Measurements from ENCODE around the gene DHX34.

DHX34 gene

GRCh38 chr19:47313754-47314295, 35.3 kb upstream of the DHX34 start:
- no peak overlapping the region for H3K27ac ChIP-seq (ENCODE audit: low read length)
- no peak overlapping the region for H3K4me3 ChIP-seq (ENCODE audit: low read length)
- H3K9ac ChIP-seq (ENCODE audit: low read length): no peak overlapping the region
- H3K36me3 ChIP-seq (ENCODE audit: control insufficient read depth, low read depth, low read length): no peaks in the 10 kb centered on the region
- H3K4me1 ChIP-seq (ENCODE audit: control insufficient read depth, low read depth, low read length): no peaks in the 10 kb centered on the region
- H3K27me3 ChIP-seq (ENCODE audit: control insufficient read depth, insufficient read depth, low read length): no peaks in the 10 kb centered on the region
- no peaks in the 10 kb centered on the region for H3K9me3 ChIP-seq (ENCODE audit: control insufficient read depth, low read depth, low read length)

- Histone ChIP-seq H3K4me3 (ENCODE audit: low read length) (no peak overlapping the region), H3K36me3 (ENCODE audit: control insufficient read depth, low read depth, low read length) (no peaks in the 10 kb centered on the region), H3K27ac (ENCODE audit: low read length) (no peak overlapping the region), H3K9me3 (ENCODE audit: control insufficient read depth, low read depth, low read length) (no peaks in the 10 kb centered on the region), H3K4me1 (ENCODE audit: control insufficient read depth, low read depth, low read length) (no peaks in the 10 kb centered on the region), H3K9ac (ENCODE audit: low read length) (no peak overlapping the region), H3K27me3 (ENCODE audit: control insufficient read depth, insufficient read depth, low read length) (no peaks in the 10 kb centered on the region)
These were observed 33.8 kb upstream of the DHX34 start for GRCh38 chr19:47315125-47315821.

GRCh38 chr19:47316513-47316912, 32.6 kb upstream of the DHX34 start:
- Histone ChIP-seq H3K4me3 (ENCODE audit: low read length) (no peak overlapping the region), H3K9ac (ENCODE audit: low read length) (no peak overlapping the region), H3K9me3 (ENCODE audit: control insufficient read depth, low read depth, low read length) (no peaks in the 10 kb centered on the region), H3K4me1 (ENCODE audit: control insufficient read depth, low read depth, low read length) (no peaks in the 10 kb centered on the region), H3K27me3 (ENCODE audit: control insufficient read depth, insufficient read depth, low read length) (no peaks in the 10 kb centered on the region), H3K27ac (ENCODE audit: low read length) (no peak overlapping the region), H3K36me3 (ENCODE audit: control insufficient read depth, low read depth, low read length) (no peaks in the 10 kb centered on the region)

GRCh38 chr19:47319923-47320871, 28.9 kb upstream of the DHX34 start:
- H3K27me3 ChIP-seq (ENCODE audit: control insufficient read depth, insufficient read depth, low read length): no peaks in the 10 kb centered on the region
- H3K4me1 ChIP-seq (ENCODE audit: control insufficient read depth, low read depth, low read length): no peaks in the 10 kb centered on the region
- H3K4me3 ChIP-seq (ENCODE audit: low read length): no peak overlapping the region
- H3K27ac ChIP-seq (ENCODE audit: low read length): no peak overlapping the region
- H3K9me3 ChIP-seq (ENCODE audit: control insufficient read depth, low read depth, low read length): no peaks in the 10 kb centered on the region
- H3K36me3 ChIP-seq (ENCODE audit: control insufficient read depth, low read depth, low read length): no peaks in the 10 kb centered on the region
- no peak overlapping the region for H3K9ac ChIP-seq (ENCODE audit: low read length)

GRCh38 chr19:47321630-47322029, 27.5 kb upstream of the DHX34 start:
- no peaks in the 10 kb centered on the region for H3K4me1 ChIP-seq (ENCODE audit: control insufficient read depth, low read depth, low read length)
- no peak overlapping the region for H3K9ac ChIP-seq (ENCODE audit: low read length)

GRCh38 chr19:47322058-47322457, 27.1 kb upstream of the DHX34 start:
- Histone ChIP-seq H3K36me3 (ENCODE audit: control insufficient read depth, low read depth, low read length) (no peaks in the 10 kb centered on the region), H3K4me3 (ENCODE audit: low read length) (no peak overlapping the region), H3K4me1 (ENCODE audit: control insufficient read depth, low read depth, low read length) (no peaks in the 10 kb centered on the region), H3K27ac (ENCODE audit: low read length) (no peak overlapping the region), H3K9me3 (ENCODE audit: control insufficient read depth, low read depth, low read length) (no peaks in the 10 kb centered on the region), H3K9ac (ENCODE audit: low read length) (no peak overlapping the region), H3K27me3 (ENCODE audit: control insufficient read depth, insufficient read depth, low read length) (no peaks in the 10 kb centered on the region)

More at GRCh38 chr19:47321630-47322029, 27.5 kb upstream of the DHX34 start:
- H3K36me3 ChIP-seq (ENCODE audit: control insufficient read depth, low read depth, low read length): no peaks in the 10 kb centered on the region
- H3K27ac ChIP-seq (ENCODE audit: low read length): no peak overlapping the region
- H3K4me3 ChIP-seq (ENCODE audit: low read length): no peak overlapping the region
- no peaks in the 10 kb centered on the region for H3K9me3 ChIP-seq (ENCODE audit: control insufficient read depth, low read depth, low read length)
- no peaks in the 10 kb centered on the region for H3K27me3 ChIP-seq (ENCODE audit: control insufficient read depth, insufficient read depth, low read length)

GRCh38 chr19:47323409-47323808, 25.7 kb upstream of the DHX34 start:
- Histone ChIP-seq H3K27me3 (ENCODE audit: control insufficient read depth, insufficient read depth, low read length) (no peaks in the 10 kb centered on the region), H3K4me1 (ENCODE audit: control insufficient read depth, low read depth, low read length) (no peaks in the 10 kb centered on the region), H3K9me3 (ENCODE audit: control insufficient read depth, low read depth, low read length) (no peaks in the 10 kb centered on the region), H3K9ac (ENCODE audit: low read length) (no peak overlapping the region), H3K4me3 (ENCODE audit: low read length) (no peak overlapping the region), H3K27ac (ENCODE audit: low read length) (no peak overlapping the region), H3K36me3 (ENCODE audit: control insufficient read depth, low read depth, low read length) (no peaks in the 10 kb centered on the region)

- H3K9ac ChIP-seq (ENCODE audit: low read length): no peak overlapping the region
- H3K9me3 ChIP-seq (ENCODE audit: control insufficient read depth, low read depth, low read length): no peaks in the 10 kb centered on the region
- no peak overlapping the region for H3K4me3 ChIP-seq (ENCODE audit: low read length)
- H3K27me3 ChIP-seq (ENCODE audit: control insufficient read depth, insufficient read depth, low read length): no peaks in the 10 kb centered on the region
- H3K36me3 ChIP-seq (ENCODE audit: control insufficient read depth, low read depth, low read length): no peaks in the 10 kb centered on the region
- H3K27ac ChIP-seq (ENCODE audit: low read length): no peak overlapping the region
- H3K4me1 ChIP-seq (ENCODE audit: control insufficient read depth, low read depth, low read length): no peaks in the 10 kb centered on the region
These were observed 25.2 kb upstream of the DHX34 start for GRCh38 chr19:47323872-47324271.

GRCh38 chr19:47324502-47324901, 24.6 kb upstream of the DHX34 start:
- Histone ChIP-seq H3K4me3 (ENCODE audit: low read length) (no peak overlapping the region), H3K27me3 (ENCODE audit: control insufficient read depth, insufficient read depth, low read length) (no peaks in the 10 kb centered on the region)

GRCh38 chr19:47330466-47330869, 18.6 kb upstream of the DHX34 start:
- Histone ChIP-seq H3K27me3 (ENCODE audit: control insufficient read depth, insufficient read depth, low read length) (no peaks in the 10 kb centered on the region), H3K9me3 (ENCODE audit: control insufficient read depth, low read depth, low read length) (no peaks in the 10 kb centered on the region), H3K9ac (ENCODE audit: low read length) (no peak overlapping the region), H3K27ac (ENCODE audit: low read length) (no peak overlapping the region), H3K36me3 (ENCODE audit: control insufficient read depth, low read depth, low read length) (no peaks in the 10 kb centered on the region), H3K4me1 (ENCODE audit: control insufficient read depth, low read depth, low read length) (no peaks in the 10 kb centered on the region), H3K4me3 (ENCODE audit: low read length) (no peak overlapping the region)

More at GRCh38 chr19:47324502-47324901, 24.6 kb upstream of the DHX34 start:
- Histone ChIP-seq H3K9me3 (ENCODE audit: control insufficient read depth, low read depth, low read length) (no peaks in the 10 kb centered on the region), H3K4me1 (ENCODE audit: control insufficient read depth, low read depth, low read length) (no peaks in the 10 kb centered on the region), H3K9ac (ENCODE audit: low read length) (no peak overlapping the region), H3K27ac (ENCODE audit: low read length) (no peak overlapping the region), H3K36me3 (ENCODE audit: control insufficient read depth, low read depth, low read length) (no peaks in the 10 kb centered on the region)

- Histone ChIP-seq H3K36me3 (ENCODE audit: control insufficient read depth, low read depth, low read length) (no peaks in the 10 kb centered on the region), H3K27me3 (ENCODE audit: control insufficient read depth, insufficient read depth, low read length) (no peaks in the 10 kb centered on the region), H3K9me3 (ENCODE audit: control insufficient read depth, low read depth, low read length) (no peaks in the 10 kb centered on the region), H3K9ac (ENCODE audit: low read length) (no peak overlapping the region), H3K27ac (ENCODE audit: low read length) (no peak overlapping the region), H3K4me3 (ENCODE audit: low read length) (no peak overlapping the region), H3K4me1 (ENCODE audit: control insufficient read depth, low read depth, low read length) (no peaks in the 10 kb centered on the region)
These were observed 17.6 kb upstream of the DHX34 start for GRCh38 chr19:47331490-47331889.

Data from iPS-18a (cell line).